Chondrocyte (in vitro differentiated cells): Measurements from ENCODE around the gene BEND6. TPM values are rescaled to one million over a fixed set of nuclear protein-coding genes. Genes with fewer than 3 reads are reported as not detected.

ENCODE experiments used
- DNase-seq: peaks from one replicate; pipeline ENCODE4 v3.0.0; 2021; ENCODE audit warnings: mixed read lengths, low spot score
- H3K27ac Mint-ChIP-seq: one replicate; pipeline ENCODE4 v1.8.0; 2021; ENCODE audit warnings: mild to moderate bottlenecking, moderate library complexity, mixed read lengths; ENCODE audit not compliant: unreplicated experiment
- H3K27me3 Mint-ChIP-seq: 2 replicates; pipeline ENCODE4 v1.8.0; 2021; ENCODE audit warnings: low read depth, mixed read lengths
- H3K36me3 Mint-ChIP-seq: 2 replicates; pipeline ENCODE4 v1.8.0; 2021; ENCODE audit warnings: low read depth, mixed read lengths
- H3K4me1 Mint-ChIP-seq: 2 replicates; pipeline ENCODE4 v1.8.0; 2021; ENCODE audit warnings: low read depth, mild to moderate bottlenecking, mixed read lengths
- H3K4me3 Mint-ChIP-seq: one replicate; pipeline ENCODE4 v1.8.0; 2021; ENCODE audit warnings: mild to moderate bottlenecking, moderate library complexity, mixed read lengths; ENCODE audit not compliant: unreplicated experiment
- H3K9me3 Mint-ChIP-seq: 2 replicates; pipeline ENCODE4 v1.8.0; 2021; ENCODE audit warnings: low read depth, mixed read lengths
- total RNA-seq: library from RNA; stranded (reverse); gene quantifications from 3 replicates; pipeline ENCODE4 v1.2.1, GENCODE V29; 2021
- TF ChIP-seq, protein P1 (sequence below): fragments of 200-600 bp; sonication (generic); IDR thresholded peaks from 2 replicates; pipeline ENCODE4 v1.5.0; 2021; ENCODE audit warnings: antibody characterized with exemption, mild to moderate bottlenecking, moderate library complexity

Gene BEND6
- total RNA-seq, 1 donor from 2014 or later = 8.9 TPM

GRCh38 chr6:56988145-56988544 is 33.2 kb downstream of the BEND6 start:
- H3K27me3 Mint-ChIP-seq = no peaks in the 10 kb centered on the region
- H3K4me3 Mint-ChIP-seq = no peak overlapping the region
- no peak overlapping the region for H3K27ac Mint-ChIP-seq
- peaks cover 15% of the 10 kb centered on the region for H3K4me1 Mint-ChIP-seq
- DNase-seq = no peak
- H3K9me3 Mint-ChIP-seq = no peaks in the 10 kb centered on the region
- TF ChIP-seq, protein P1, sequence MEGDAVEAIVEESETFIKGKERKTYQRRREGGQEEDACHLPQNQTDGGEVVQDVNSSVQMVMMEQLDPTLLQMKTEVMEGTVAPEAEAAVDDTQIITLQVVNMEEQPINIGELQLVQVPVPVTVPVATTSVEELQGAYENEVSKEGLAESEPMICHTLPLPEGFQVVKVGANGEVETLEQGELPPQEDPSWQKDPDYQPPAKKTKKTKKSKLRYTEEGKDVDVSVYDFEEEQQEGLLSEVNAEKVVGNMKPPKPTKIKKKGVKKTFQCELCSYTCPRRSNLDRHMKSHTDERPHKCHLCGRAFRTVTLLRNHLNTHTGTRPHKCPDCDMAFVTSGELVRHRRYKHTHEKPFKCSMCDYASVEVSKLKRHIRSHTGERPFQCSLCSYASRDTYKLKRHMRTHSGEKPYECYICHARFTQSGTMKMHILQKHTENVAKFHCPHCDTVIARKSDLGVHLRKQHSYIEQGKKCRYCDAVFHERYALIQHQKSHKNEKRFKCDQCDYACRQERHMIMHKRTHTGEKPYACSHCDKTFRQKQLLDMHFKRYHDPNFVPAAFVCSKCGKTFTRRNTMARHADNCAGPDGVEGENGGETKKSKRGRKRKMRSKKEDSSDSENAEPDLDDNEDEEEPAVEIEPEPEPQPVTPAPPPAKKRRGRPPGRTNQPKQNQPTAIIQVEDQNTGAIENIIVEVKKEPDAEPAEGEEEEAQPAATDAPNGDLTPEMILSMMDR = no peak
- peaks cover 2% of the 10 kb centered on the region for H3K36me3 Mint-ChIP-seq

DNA sequence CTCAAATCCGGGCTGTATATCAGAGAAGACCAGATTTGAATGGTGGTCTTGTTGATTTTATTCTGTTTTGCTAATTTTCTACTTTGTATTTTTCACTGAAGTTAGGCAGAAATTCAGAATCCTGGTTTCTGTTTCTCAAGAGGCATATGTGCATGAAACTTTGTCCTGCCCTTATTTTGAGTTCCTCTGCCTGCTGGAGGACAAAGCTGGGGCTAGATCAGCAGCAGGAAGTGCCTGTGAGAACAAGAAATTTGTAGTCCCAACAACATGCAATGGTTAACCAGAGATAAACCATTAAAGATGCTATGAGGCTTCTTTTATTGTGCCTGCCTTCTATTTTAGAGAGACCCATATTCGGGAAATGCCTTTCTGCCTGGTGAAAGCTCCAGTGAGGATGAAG is 37.1 kb downstream of the BEND6 start:
- Mint-ChIP-seq H3K9me3 (no peaks in the 10 kb centered on the region), H3K27ac (no peak overlapping the region), H3K27me3 (no peaks in the 10 kb centered on the region), H3K36me3 (peaks cover 10% of the 10 kb centered on the region), H3K4me3 (no peak overlapping the region), H3K4me1 (peaks cover 12% of the 10 kb centered on the region)
- TF ChIP-seq, protein P1 = no peak
- DNase-seq = no peak

DNA sequence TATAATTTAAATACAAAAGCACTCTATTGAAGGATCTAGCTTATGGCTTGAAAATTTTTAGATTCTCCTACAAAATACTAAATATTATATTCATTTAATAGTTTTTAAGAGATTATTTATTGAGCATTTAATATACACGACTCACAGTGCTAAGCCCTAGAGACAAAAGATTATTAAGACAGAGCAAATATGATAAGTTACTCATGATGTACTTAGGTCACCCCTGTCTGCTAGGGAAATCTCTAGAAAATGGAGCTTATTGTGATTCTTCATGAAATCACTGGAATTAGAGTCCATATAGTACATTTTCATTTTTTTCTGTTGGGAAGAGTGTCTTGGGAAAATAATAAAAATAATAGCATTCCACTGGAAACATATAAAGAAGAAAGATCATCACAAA is 37.8 kb downstream of the BEND6 start:
- no peak overlapping the region for H3K27ac Mint-ChIP-seq
- peaks cover 12% of the 10 kb centered on the region for H3K4me1 Mint-ChIP-seq

GRCh38 chr6:56995347-56995902 is 40.5 kb downstream of the BEND6 start:
- no peak for DNase-seq
- peaks cover 11% of the 10 kb centered on the region for H3K9me3 Mint-ChIP-seq
- TF ChIP-seq, protein P1 = peak; percentile 15

More for the DNA sequence above, 37.8 kb downstream of the BEND6 start:
- no peak for DNase-seq
- Mint-ChIP-seq H3K27me3 (no peaks in the 10 kb centered on the region), H3K9me3 (no peaks in the 10 kb centered on the region), H3K4me3 (no peak overlapping the region), H3K36me3 (peaks cover 13% of the 10 kb centered on the region)
- TF ChIP-seq, protein P1 = no peak

GRCh38 chr6:56996401-56996800 is 41.5 kb downstream of the BEND6 start:
- TF ChIP-seq, protein P1 = no peak
- Mint-ChIP-seq H3K9me3 (peaks cover 11% of the 10 kb centered on the region), H3K27ac (no peak overlapping the region), H3K4me1 (peaks cover 12% of the 10 kb centered on the region), H3K4me3 (no peak overlapping the region), H3K36me3 (peaks cover 16% of the 10 kb centered on the region), H3K27me3 (no peaks in the 10 kb centered on the region)
- no peak for DNase-seq

More at GRCh38 chr6:56995347-56995902, 40.5 kb downstream of the BEND6 start:
- Mint-ChIP-seq H3K27ac (no peak overlapping the region), H3K4me3 (no peak overlapping the region), H3K36me3 (peaks cover 16% of the 10 kb centered on the region), H3K4me1 (peaks cover 12% of the 10 kb centered on the region), H3K27me3 (no peaks in the 10 kb centered on the region)
